GM19455 (cell line): ENCODE data around the gene SH3YL1.

Experiments used
- ATAC-seq: cut with Tn5 transposase; IDR thresholded peaks from one replicate; pipeline ENCODE4 v1.9.1; 2021; ENCODE audit not compliant: unreplicated experiment

SH3YL1 gene

GRCh38 chr2:282371-283263 is 18.8 kb upstream of the SH3YL1 start:
- ATAC-seq, result no peak

GRCh38 chr2:281381-281780 is 17.5 kb upstream of the SH3YL1 start:
- ATAC-seq, result no peak

GRCh38 chr2:280650-281110 is 16.8 kb upstream of the SH3YL1 start:
- ATAC-seq, result no peak

- ATAC-seq, result no peak
Observed at GRCh38 chr2:279956-280649, 16.3 kb upstream of the SH3YL1 start.

- ATAC-seq, result no peak
Observed at GRCh38 chr2:279366-279765, 15.5 kb upstream of the SH3YL1 start.

GRCh38 chr2:278927-279320 is 15.1 kb upstream of the SH3YL1 start:
- ATAC-seq, result no peak

GRCh38 chr2:278312-278926 is 14.6 kb upstream of the SH3YL1 start:
- no peak for ATAC-seq

- ATAC-seq, result peak; percentile 79
Observed at GRCh38 chr2:275466-275865, 11.6 kb upstream of the SH3YL1 start.

GRCh38 chr2:274503-274902 is 10.7 kb upstream of the SH3YL1 start:
- ATAC-seq, result no peak

GRCh38 chr2:273333-273732 is 9.5 kb upstream of the SH3YL1 start:
- ATAC-seq, result no peak

GRCh38 chr2:271917-272316 is 8.1 kb upstream of the SH3YL1 start:
- ATAC-seq, result no peak

- no peak for ATAC-seq
Observed at GRCh38 chr2:270861-271260, 7.0 kb upstream of the SH3YL1 start.

- no peak for ATAC-seq
Observed at GRCh38 chr2:269356-270030, 5.7 kb upstream of the SH3YL1 start.

- no peak for ATAC-seq
Observed at GRCh38 chr2:268323-268722, 4.5 kb upstream of the SH3YL1 start.

GRCh38 chr2:264493-265468 is 949 bp upstream of the SH3YL1 start, which contains the start of gene ACP1:
Gene ACP1 (plus strand): TSS chr2:264947. CDS start chr2:264965, 18 bp downstream.
- ATAC-seq, result peak; percentile 84

- no peak for ATAC-seq
Observed at GRCh38 chr2:263022-263738, 652 bp downstream of the SH3YL1 start.

GRCh38 chr2:262117-262516 is 1.7 kb downstream of the SH3YL1 start:
- ATAC-seq, result no peak

- ATAC-seq, result no peak
Observed at GRCh38 chr2:260507-261161, 3.2 kb downstream of the SH3YL1 start.
